ENCODE data around the gene ARL11.

Gene ARL11

DNA sequence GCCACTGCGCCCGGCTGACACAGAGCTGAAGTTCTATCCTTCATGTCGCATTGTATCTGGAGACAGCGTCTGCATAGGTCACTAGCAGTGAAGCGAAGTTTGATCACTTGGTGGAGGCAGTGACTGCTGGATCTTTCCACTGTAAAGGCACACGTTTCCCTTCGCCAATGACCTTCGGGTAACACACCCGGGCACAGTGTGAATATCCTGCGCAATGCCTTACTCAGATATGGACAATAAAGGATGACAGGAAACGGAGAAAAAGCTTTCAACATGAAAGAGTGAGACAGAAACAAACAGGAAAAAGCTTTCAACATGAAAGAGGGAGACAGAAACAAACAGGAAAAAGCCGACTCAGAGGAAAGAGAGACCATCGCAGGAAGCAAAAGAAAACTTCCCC lies 17.1 kb downstream of the ARL11 start:
- Histone ChIP-seq H3K36me3 (ENCODE audit: control insufficient read depth, insufficient read depth, low read length) (no peaks in the 10 kb centered on the region), H3K27me3 (ENCODE audit: control insufficient read depth, insufficient read depth, low read length) (no peaks in the 10 kb centered on the region), H3K27ac (no peak overlapping the region), H3K9ac (no peak overlapping the region), H3K4me2 (ENCODE audit: low read length) (no peak overlapping the region), H3K4me1 (no peaks in the 10 kb centered on the region), H3K79me2 (no peaks in the 10 kb centered on the region), H3K4me3 (ENCODE audit: low read depth, low read length) (no peak overlapping the region), H3K9me3 (ENCODE audit: control insufficient read depth, low read length) (no peaks in the 10 kb centered on the region), H2AFZ (no peak overlapping the region)
- no peak for TF ChIP-seq CTCF (IDR thresholded peaks at IDR 0.05)

GRCh38 chr13:49646688-49647087 lies 18.4 kb downstream of the ARL11 start:
- no peaks in the 10 kb centered on the region for H3K36me3 ChIP-seq (ENCODE audit: control insufficient read depth, insufficient read depth, low read length)
- H3K79me2 ChIP-seq: no peaks in the 10 kb centered on the region
- H3K4me1 ChIP-seq: no peaks in the 10 kb centered on the region
- no peaks in the 10 kb centered on the region for H3K9me3 ChIP-seq (ENCODE audit: control insufficient read depth, low read length)
- H3K9ac ChIP-seq: no peak overlapping the region
- no peaks in the 10 kb centered on the region for H3K27me3 ChIP-seq (ENCODE audit: control insufficient read depth, insufficient read depth, low read length)
- H2AFZ ChIP-seq: no peak overlapping the region
- TF ChIP-seq CTCF (IDR thresholded peaks at IDR 0.05): no peak
- no peak overlapping the region for H3K4me2 ChIP-seq (ENCODE audit: low read length)
- H3K4me3 ChIP-seq (ENCODE audit: low read depth, low read length): no peak overlapping the region
- H3K27ac ChIP-seq: no peak overlapping the region

GRCh38 chr13:49649244-49649962 lies 21.1 kb downstream of the ARL11 start:
- Histone ChIP-seq H2AFZ (no peak overlapping the region), H3K9me3 (ENCODE audit: control insufficient read depth, low read length) (no peaks in the 10 kb centered on the region), H3K9ac (no peak overlapping the region), H3K4me3 (ENCODE audit: low read depth, low read length) (no peak overlapping the region), H3K27me3 (ENCODE audit: control insufficient read depth, insufficient read depth, low read length) (no peaks in the 10 kb centered on the region), H3K36me3 (ENCODE audit: control insufficient read depth, insufficient read depth, low read length) (no peaks in the 10 kb centered on the region), H3K27ac (no peak overlapping the region), H3K4me1 (no peaks in the 10 kb centered on the region), H3K79me2 (no peaks in the 10 kb centered on the region), H3K4me2 (ENCODE audit: low read length) (no peak overlapping the region)
- TF ChIP-seq CTCF (IDR thresholded peaks at IDR 0.05): no peak

DNA sequence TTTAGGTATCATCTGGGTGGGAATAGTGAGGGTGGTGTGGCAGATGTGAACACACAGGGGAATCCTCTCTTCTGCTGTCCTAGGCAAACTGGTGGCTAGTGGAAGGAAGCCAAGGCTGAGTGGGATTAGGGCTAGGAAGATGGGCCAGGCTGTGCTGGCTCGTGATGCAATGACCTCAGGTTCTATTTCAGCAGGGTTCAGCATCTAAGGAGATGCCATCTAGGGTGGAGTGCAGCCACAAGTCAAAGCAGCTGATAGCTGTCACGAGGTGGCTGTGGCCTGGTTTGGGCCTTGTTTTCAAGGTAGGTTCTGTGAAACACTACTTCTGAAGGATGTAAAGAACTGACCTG lies 21.6 kb downstream of the ARL11 start:
- Histone ChIP-seq H3K9me3 (ENCODE audit: control insufficient read depth, low read length) (no peaks in the 10 kb centered on the region), H3K9ac (no peak overlapping the region), H3K79me2 (no peaks in the 10 kb centered on the region)

More for the DNA sequence above, 21.6 kb downstream of the ARL11 start:
- Histone ChIP-seq H3K36me3 (ENCODE audit: control insufficient read depth, insufficient read depth, low read length) (no peaks in the 10 kb centered on the region), H3K4me2 (ENCODE audit: low read length) (no peak overlapping the region), H3K27ac (no peak overlapping the region), H3K4me1 (no peaks in the 10 kb centered on the region), H2AFZ (no peak overlapping the region), H3K27me3 (ENCODE audit: control insufficient read depth, insufficient read depth, low read length) (no peaks in the 10 kb centered on the region), H3K4me3 (ENCODE audit: low read depth, low read length) (no peak overlapping the region)
- no peak for TF ChIP-seq CTCF (IDR thresholded peaks at IDR 0.05)

All from parathyroid adenoma (tissue), 2 donors.